SU-DHL-6 (cell line): ENCODE data around the gene AK1.

Experiments used
- H2AFZ ChIP-seq: fragments of 200-600 bp; sonication (generic); 2 replicates; pipeline ENCODE4 v1.6.1; 2014; ENCODE audit warnings: low read depth, mild to moderate bottlenecking, moderate library complexity, mixed read lengths, antibody characterized with exemption, low read length; ENCODE audit not compliant: severe bottlenecking
- H3F3A ChIP-seq: fragments of 200-600 bp; shearing (Covaris generic); 2 replicates; pipeline ENCODE4 v1.6.0; 2016; ENCODE audit warnings: antibody characterized with exemption, mild to moderate bottlenecking; ENCODE audit not compliant: insufficient read depth
- H3K27ac ChIP-seq: fragments of 200-600 bp; sonication (generic); 2 replicates; pipeline ENCODE4 v1.5.1; 2016; ENCODE audit warnings: low read depth, mild to moderate bottlenecking, low read length, moderate library complexity, mixed read lengths
- H3K27me3 ChIP-seq: fragments of 200-600 bp; sonication (generic), shearing (Covaris generic); 2 replicates; pipeline ENCODE4 v1.6.0; 2014; ENCODE audit warnings: mild to moderate bottlenecking, low read length
- H3K36me3 ChIP-seq: fragments of 200-600 bp; sonication (generic); 2 replicates; pipeline ENCODE4 v1.6.1; 2014; ENCODE audit warnings: mild to moderate bottlenecking, low read length, mixed read lengths
- H3K4me2 ChIP-seq: fragments of 300-600, 200-600 bp; shearing (Covaris generic), sonication (generic); 2 replicates; pipeline ENCODE4 v1.6.0; 2014; ENCODE audit warnings: low read length, low read depth, mild to moderate bottlenecking; ENCODE audit not compliant: poor library complexity, severe bottlenecking
- H3K4me3 ChIP-seq: fragments of 200-600 bp; sonication (generic); 2 replicates; pipeline ENCODE4 v1.5.1; 2014; ENCODE audit warnings: antibody characterized with exemption, low read length, mild to moderate bottlenecking, mixed read lengths; ENCODE audit not compliant: insufficient read depth, poor library complexity, severe bottlenecking
- H3K79me2 ChIP-seq: fragments of 200-600 bp; sonication (generic); 2 replicates; pipeline ENCODE4 v1.6.1; 2014; ENCODE audit warnings: mild to moderate bottlenecking, low read length, moderate library complexity; ENCODE audit not compliant: insufficient read depth
- H3K9ac ChIP-seq: fragments of 200-600 bp; sonication (generic); 2 replicates; pipeline ENCODE4 v1.7.0; 2014; ENCODE audit warnings: mild to moderate bottlenecking, low read length
- H3K9me2 ChIP-seq: fragments of 200-600 bp; sonication (generic); replicated peaks from 2 replicates; pipeline ENCODE4 v1.6.1; 2014; ENCODE audit warnings: low read length; ENCODE audit not compliant: insufficient read depth
- H3K9me3 ChIP-seq: fragments of 200-600 bp; sonication (generic); 2 replicates; pipeline ENCODE4 v1.6.1; 2014; ENCODE audit warnings: low read length, mixed read lengths; ENCODE audit not compliant: insufficient read depth
- H4K20me1 ChIP-seq: fragments of 200-600 bp; sonication (generic); 2 replicates; pipeline ENCODE4 v1.6.1; 2014; ENCODE audit warnings: low read depth, mild to moderate bottlenecking, antibody characterized with exemption, low read length, moderate library complexity, mixed read lengths
- CTCF ChIP-seq: fragments of 200-600 bp; sonication (generic); IDR thresholded peaks from one replicate; pipeline ENCODE4 v1.5.1; 2017; ENCODE audit warnings: antibody characterized with exemption, mild to moderate bottlenecking, low read length, moderate library complexity; ENCODE audit not compliant: insufficient read depth, poor library complexity, severe bottlenecking
- EZH2phosphoT487 ChIP-seq: fragments of 200-600 bp; sonication (generic), shearing (Covaris generic); conservative IDR thresholded peaks from 2 replicates; pipeline ENCODE4 v1.6.1; 2018; ENCODE audit warnings: mild to moderate bottlenecking, antibody characterized with exemption, low read length, moderate library complexity, mixed read lengths

Gene AK1

GRCh38 chr9:127854960-127855359, 22.5 kb downstream of the AK1 start:
- Histone ChIP-seq H4K20me1 (no peaks in the 10 kb centered on the region), H3F3A (no peaks in the 10 kb centered on the region), H3K79me2 (no peaks in the 10 kb centered on the region), H3K9ac (no peak overlapping the region), H3K27ac (no peak overlapping the region), H3K27me3 (no peaks in the 10 kb centered on the region), H3K9me3 (no peaks in the 10 kb centered on the region), H3K9me2 (no peaks in the 10 kb centered on the region), H3K4me2 (no peak overlapping the region), H3K4me3 (no peak overlapping the region), H2AFZ (no peak overlapping the region), H3K36me3 (no peaks in the 10 kb centered on the region)
- TF ChIP-seq EZH2phosphoT487 (no peak), CTCF (no peak)

- Histone ChIP-seq H3K27me3 (no peaks in the 10 kb centered on the region), H3K79me2 (no peaks in the 10 kb centered on the region), H3K9me3 (peaks cover 3% of the 10 kb centered on the region; the same call in 1 of the 2 replicates), H3K4me3 (no peak within 1 kb of the TSS), H4K20me1 (no peaks in the 10 kb centered on the region), H3K9ac (no peak within 1 kb of the TSS), H3K9me2 (no peaks in the 10 kb centered on the region), H3K36me3 (no peaks in the 10 kb centered on the region), H3F3A (no peaks in the 10 kb centered on the region), H3K4me2 (no peak within 1 kb of the TSS), H3K27ac (no peak within 1 kb of the TSS), H2AFZ (no peak within 1 kb of the TSS)
- TF ChIP-seq CTCF (no peak), EZH2phosphoT487 (no peak)
These were observed 23.2 kb downstream of the AK1 start, which contains the start of gene ENG for GRCh38 chr9:127854184-127854806. Gene ENG, minus strand, starts transcription at chr9:127854658. Its CDS starts 303 bp downstream, at chr9:127854355.

- Histone ChIP-seq H3K27ac (no peak overlapping the region), H3K4me2 (no peak overlapping the region), H3K9me3 (peaks cover 8% of the 10 kb centered on the region; the same call in 1 of the 2 replicates), H3K9me2 (no peaks in the 10 kb centered on the region), H3F3A (no peaks in the 10 kb centered on the region), H3K27me3 (no peaks in the 10 kb centered on the region), H3K79me2 (no peaks in the 10 kb centered on the region), H3K4me3 (no peak overlapping the region), H3K36me3 (no peaks in the 10 kb centered on the region), H2AFZ (no peak overlapping the region), H4K20me1 (no peaks in the 10 kb centered on the region), H3K9ac (no peak overlapping the region)
- TF ChIP-seq EZH2phosphoT487 (no peak), CTCF (no peak)
These were observed 23.9 kb downstream of the AK1 start for GRCh38 chr9:127853312-127854183.
